NCI-H1694 (cell line): ENCODE results near the gene SPATA2L.
"Not testable (repeated sequence)": the region's sequence is repeated elsewhere in the genome, so short reads cannot be mapped to it uniquely, and the experiment has no call there.

Experiments
- DNase-seq: peaks from one replicate; lab custom pipeline; 2025; lab: John Stamatoyannopoulos, UW

Gene SPATA2L

GRCh38 chr16:89706518-89707260, 5.2 kb upstream of the SPATA2L start:
- DNase-seq = no peak

GRCh38 chr16:89705006-89705405, 3.5 kb upstream of the SPATA2L start:
- no peak for DNase-seq

DNA sequence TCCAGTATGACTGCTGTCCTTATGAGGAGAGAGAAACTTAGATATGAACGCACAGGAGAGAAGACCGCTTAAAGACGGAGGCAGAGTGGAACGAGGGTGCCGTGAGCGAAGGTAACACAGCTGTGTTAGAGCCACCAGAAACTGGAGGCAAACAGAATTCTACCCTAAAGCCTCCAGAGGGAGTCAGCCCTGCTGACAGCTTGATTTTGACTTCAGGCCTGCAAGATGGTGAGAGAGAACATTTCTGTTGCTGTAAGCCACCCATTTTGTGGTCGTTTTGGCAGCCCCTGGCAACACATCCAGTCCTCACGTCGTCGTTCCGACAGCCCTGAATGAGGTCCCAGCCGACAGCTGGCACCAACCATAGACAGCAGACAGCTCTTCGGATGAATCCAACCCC, 2.8 kb upstream of the SPATA2L start:
- no peak for DNase-seq

GRCh38 chr16:89700649-89701424, 668 bp downstream of the SPATA2L start:
- DNase-seq = no peak

DNA sequence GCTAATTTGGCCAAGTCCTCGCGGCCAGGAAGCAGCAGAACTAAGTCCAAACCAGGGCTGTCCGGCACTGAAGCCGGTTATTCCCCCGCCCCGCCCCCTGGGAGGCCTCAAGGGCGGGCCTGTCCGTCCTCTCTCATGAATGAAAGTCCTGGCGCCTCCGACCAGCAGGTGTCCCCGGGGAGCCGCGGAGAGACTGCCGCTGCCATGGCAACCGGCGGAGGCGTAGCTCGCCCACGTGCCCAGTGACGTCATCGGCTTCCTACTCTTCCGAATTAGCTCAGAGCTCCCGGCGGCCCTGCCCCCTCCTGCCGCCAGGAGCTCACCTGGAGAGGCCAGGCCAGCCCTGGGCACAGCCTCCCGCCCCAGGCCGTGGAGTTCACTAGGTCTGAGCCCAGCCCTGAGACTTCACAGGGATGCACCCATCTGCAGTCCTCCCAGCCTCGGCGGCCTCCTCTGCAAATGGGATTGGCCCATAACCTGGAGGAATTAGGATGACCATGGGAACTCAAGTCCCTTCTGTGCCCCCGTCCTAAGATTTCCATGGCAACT, 1.3 kb downstream of the SPATA2L start:
- peak; percentile 80 for DNase-seq

- not testable (repeated sequence) for DNase-seq
Measured at GRCh38 chr16:89699629-89700099, 1.8 kb downstream of the SPATA2L start.

DNA sequence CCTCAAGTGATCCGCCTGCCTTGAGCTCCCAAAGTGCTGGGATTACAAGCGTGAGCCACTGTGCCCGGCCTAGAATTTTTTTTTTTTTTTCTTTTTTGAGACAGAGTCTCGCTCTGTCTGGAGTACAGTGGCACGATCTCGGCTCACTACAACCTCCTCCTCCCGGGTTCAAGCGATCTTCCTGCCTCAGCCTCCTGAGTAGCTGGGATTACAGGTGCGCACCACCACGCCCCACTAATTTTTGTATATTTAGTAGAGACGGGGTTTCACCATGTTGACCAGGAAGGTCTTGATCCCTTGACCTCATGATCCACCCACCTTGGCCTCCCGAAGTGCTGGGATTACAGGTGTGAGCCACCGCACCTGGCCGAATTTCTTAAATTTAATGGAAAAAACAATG, 2.8 kb downstream of the SPATA2L start:
- DNase-seq = not testable (repeated sequence)

GRCh38 chr16:89697616-89698331, 3.7 kb downstream of the SPATA2L start:
- no peak for DNase-seq

GRCh38 chr16:89697161-89697615, 4.3 kb downstream of the SPATA2L start:
- no peak for DNase-seq

- no peak for DNase-seq
Measured at GRCh38 chr16:89696670-89697128, 4.8 kb downstream of the SPATA2L start.

- DNase-seq = no peak
Measured at GRCh38 chr16:89695875-89696669, 5.4 kb downstream of the SPATA2L start.

DNA sequence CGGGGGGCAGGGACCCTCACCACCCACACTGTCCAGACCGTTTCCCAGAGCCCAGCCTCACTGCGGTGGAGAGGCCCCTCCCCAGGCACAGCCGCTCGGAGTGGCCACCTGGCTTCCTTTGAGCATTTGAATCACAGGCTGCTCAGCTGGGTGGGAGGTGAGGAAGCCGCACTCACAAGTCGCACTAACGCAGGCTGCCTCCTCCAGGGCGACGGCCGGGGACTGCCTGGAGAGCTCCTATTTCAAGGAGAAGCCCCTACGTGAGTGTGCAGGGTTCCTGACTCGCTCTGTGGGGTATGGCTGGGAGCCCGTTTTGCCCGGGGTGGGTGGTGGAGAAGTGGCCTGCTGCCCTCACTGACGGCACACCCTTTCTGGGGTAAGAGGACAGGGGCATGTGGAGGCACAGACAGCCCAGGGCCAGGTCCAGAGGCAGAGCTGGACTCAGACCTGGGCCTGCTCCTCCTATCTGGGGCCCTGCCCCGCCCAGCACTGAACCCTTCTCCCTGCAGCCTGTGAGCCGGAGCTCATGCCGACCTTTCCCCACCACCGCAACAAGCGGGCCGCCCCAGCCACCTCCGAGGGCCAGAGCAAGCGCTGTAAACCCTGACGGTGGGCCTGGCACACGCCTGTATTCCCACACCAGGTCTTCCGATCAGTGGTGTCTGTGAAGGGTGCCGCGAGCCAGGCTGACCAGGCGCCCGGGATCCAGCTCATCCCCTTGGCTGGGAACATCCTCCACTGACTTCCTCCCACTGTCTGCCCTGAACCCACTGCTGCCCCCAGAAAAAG, 6.2 kb downstream of the SPATA2L start:
- DNase-seq = no peak

- DNase-seq = not testable (repeated sequence)
Measured at GRCh38 chr16:89694784-89695085, 6.8 kb downstream of the SPATA2L start.

DNA sequence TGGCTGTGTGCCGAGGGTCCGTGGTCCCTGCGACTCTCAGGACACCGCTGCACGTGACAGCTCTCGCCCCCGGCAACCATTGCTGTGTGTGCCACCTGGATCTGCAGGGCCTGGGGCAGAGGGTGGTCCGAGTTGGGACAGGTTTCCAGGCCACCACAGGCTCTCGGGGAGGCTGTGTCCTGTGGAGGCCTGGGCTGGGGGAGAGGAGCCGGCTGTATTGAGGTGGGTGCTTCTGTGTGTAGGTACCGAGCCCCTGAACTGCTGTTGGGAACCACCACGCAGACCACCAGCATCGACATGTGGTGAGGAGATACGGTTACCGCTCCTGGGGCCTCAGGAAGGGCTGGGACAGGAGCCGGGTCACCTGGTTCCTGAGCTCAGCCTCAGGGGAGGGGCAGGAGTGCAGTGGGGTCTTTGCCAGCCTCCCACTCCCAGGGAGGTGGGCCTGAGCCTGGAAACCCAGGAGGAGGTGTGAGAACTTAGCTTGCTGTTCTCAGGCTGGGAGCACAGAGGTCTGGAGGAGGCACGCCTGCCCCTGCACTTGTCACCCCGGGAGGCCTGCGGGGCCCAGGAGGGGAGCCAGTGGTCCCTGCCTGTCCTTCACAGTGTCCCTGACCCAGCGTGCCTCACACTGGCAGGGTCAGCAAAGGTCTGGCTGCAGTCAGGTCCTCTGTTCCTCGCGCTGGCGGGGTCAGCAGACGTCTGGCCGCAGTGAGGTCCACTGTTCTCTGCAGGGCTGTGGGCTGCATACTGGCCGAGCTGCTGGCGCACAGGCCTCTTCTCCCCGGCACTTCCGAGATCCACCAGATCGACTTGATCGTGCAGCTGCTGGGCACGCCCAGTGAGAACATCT, 7.3 kb downstream of the SPATA2L start:
- DNase-seq = no peak

DNA sequence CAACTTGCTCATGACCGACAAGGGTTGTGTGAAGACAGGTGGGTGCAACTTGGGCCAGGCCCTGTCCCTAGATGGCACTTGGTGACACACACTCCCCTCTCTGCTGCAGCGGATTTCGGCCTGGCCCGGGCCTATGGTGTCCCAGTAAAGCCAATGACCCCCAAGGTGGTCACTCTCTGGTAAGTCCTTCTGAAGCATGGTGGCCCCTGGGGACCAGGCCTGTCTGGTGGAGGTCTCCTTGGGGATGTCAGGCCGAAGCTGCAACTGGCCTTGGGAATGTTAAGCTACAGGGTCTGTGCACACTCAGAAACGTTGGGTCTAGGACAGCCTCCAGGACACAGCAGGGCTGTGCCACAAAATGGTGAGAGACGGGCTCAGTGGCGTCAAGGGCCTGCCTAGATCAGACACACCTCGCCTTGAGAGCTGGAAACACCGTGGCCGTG, 8.2 kb downstream of the SPATA2L start:
- no peak for DNase-seq

DNA sequence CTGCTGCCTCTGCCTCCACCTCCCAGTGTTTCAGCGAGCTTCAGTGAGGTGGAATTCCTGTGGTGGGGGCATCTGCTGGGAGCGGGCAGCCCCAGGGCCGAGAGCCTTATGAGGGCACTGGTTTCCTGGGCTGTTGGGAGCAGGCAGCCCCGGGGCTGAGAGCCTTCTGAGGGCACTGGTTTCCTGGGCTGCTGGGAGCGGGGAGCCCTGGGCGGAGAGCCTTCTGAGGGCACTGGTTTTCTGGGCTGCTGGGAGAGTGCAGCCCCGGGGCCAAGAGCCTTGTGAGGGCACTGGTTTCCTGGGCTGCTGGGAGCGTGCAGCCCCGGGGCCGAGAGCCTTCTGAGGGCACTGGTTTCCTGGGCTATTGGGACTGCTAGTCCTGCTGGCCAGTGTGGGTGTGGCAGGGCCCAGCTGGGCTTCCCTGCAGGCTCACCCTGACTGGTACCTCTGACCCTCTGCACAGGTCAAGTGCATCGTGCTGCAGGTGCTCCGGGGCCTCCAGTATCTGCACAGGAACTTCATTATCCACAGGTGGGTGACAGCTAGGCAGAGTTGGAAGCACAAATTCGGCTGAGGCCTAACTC, 9.4 kb downstream of the SPATA2L start:
- no peak for DNase-seq

DNA sequence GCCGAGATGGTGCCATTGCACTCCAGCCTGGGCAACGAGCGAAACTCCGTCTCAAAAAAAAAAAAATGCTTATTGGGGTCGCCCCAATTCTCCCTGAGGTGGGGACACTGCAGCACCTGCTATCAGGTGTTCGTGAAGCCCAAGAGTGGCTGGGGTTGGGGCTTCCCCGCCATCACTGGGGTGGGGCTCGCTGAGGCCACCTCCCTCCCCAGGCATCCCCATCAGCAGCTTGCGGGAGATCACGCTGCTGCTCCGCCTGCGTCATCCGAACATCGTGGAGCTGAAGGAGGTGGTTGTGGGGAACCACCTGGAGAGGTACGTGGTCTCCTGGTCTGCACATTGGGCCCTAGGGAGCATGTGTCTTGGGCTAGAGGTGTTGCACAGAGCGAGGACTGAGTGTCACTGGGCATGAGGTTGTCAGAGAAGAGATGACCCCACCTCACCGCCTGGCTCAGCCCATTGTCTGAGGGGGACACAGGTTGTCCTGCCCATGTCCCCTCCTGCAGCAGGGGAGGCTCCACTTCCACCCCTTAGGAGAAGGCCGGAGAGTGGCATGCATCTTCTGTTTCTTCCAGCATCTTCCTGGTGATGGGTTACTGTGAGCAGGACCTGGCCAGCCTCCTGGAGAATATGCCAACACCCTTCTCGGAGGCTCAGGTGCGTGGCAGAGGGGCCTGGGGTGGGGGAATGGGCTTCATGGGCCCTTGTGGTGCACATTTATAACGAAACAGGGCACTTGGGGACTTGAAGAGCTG, 10.1 kb downstream of the SPATA2L start:
- DNase-seq = no peak

DNA sequence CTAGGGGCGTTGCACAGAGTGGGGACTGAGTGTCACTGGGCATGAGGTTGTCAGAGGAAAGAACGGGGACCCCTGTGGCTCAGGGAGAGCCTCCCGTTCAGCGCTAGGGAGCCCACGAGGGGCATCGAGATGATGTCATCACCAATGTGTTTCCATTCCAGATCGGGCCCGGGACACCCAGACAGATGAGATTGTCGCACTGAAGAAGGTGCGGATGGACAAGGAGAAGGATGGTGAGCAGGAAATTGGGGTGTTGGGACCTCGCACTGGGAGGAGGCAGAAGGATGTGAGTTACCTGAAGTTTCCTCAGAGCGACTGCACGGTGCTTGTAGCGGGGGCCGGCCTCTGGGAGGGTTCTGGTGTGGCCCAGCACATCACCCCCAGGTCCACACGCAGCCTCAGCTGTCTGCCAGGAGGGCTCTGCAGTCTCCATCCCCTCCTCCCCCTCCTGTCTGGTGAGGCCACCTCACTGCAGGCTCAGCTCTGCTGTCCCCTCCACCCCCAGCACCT, 11.1 kb downstream of the SPATA2L start:
- no peak for DNase-seq
